Measurements from ENCODE around the gene ADGRL1. TPM values are rescaled to one million over a fixed set of nuclear protein-coding genes. Genes with fewer than 3 reads are reported as not detected.
"Not testable (repeated sequence)": the region's sequence is repeated elsewhere in the genome, so short reads cannot be mapped to it uniquely, and the experiment has no call there.

ADGRL1 gene
- total and polyA plus RNA-seq, 2 of the 8 experiments (the other 6 are each of a cell fraction or from before 2014, with no cell fraction given), result 95.6 to 112 TPM

- H3K36me3 ChIP-seq (ENCODE audit: control insufficient read depth in 2 of 4, insufficient read depth in 4 of 4, low read length in 3 of 4); H3K9ac ChIP-seq (replicated peaks in 1 of 4; ENCODE audit: extremely low read depth in 1 of 4, low read depth in 3 of 4, low read length in 3 of 4); H4K20me1 ChIP-seq (replicated peaks in 1 of 2; ENCODE audit: control insufficient read depth in 1 of 2, insufficient read depth in 2 of 2, low read length in 2 of 2); DNase-seq (ENCODE audit: low read depth in 1 of 2, low spot score in 2 of 2); H3K79me1 ChIP-seq (ENCODE audit: low read depth, low read length); H2AFZ ChIP-seq (ENCODE audit: low read length); H3K4ac ChIP-seq (replicated peaks; ENCODE audit: insufficient read length, low read depth, low read length); POLR2A ChIA-PET (ENCODE audit: partially characterized antibody); H3K56ac ChIP-seq (replicated peaks; ENCODE audit: insufficient read length, low read depth, low read length); H3K4me1 ChIP-seq (replicated peaks in 1 of 4; ENCODE audit: control insufficient read depth in 3 of 4, insufficient read depth in 4 of 4, low read length in 3 of 4); H4K91ac ChIP-seq (replicated peaks; ENCODE audit: insufficient read length, low read length); H3K14ac ChIP-seq (ENCODE audit: insufficient read length); H2BK5ac ChIP-seq (ENCODE audit: low read depth, low read length); H3K23ac ChIP-seq (ENCODE audit: insufficient read length); H3K23me2 ChIP-seq (ENCODE audit: low read depth, low read length); H3K79me2 ChIP-seq (ENCODE audit: control insufficient read depth in 1 of 2, insufficient read depth in 2 of 2, low read length in 2 of 2); H3K9me3 ChIP-seq (ENCODE audit: insufficient read depth in 2 of 2, low read depth in 1 of 2, low read length in 1 of 2); H3K27ac ChIP-seq (ENCODE audit: low read depth, low read length); FAIRE-seq; H2AK5ac ChIP-seq (ENCODE audit: low read depth, low read length); H2BK15ac ChIP-seq (ENCODE audit: low read length); H2BK120ac ChIP-seq (replicated peaks; ENCODE audit: low read depth, low read length); H4K5ac ChIP-seq (ENCODE audit: insufficient read length, low read depth, low read length); H2BK12ac ChIP-seq (ENCODE audit: low read depth, low read length); H2BK20ac ChIP-seq (ENCODE audit: low read length); H3K4me3 ChIP-seq (ENCODE audit: extremely low read depth in 1 of 4, insufficient read depth in 2 of 4, low read depth in 3 of 4, low read length in 4 of 4); H4K8ac ChIP-seq (ENCODE audit: extremely low read depth, insufficient read depth, low read length); H3K27me3 ChIP-seq (replicated peaks in 1 of 4; ENCODE audit: control insufficient read depth in 3 of 4, extremely low read depth in 1 of 4, insufficient read depth in 3 of 4, low read length in 3 of 4): not testable (repeated sequence)
- Histone ChIP-seq H3K4me2 (ENCODE audit: insufficient read depth in 1 of 2, low read depth in 2 of 2, low read length in 2 of 2) (peak overlapping the region; percentile 58 to 65; a peak in 2 of 4 replicates), H3K18ac (ENCODE audit: extremely low read depth, low read length) (peak overlapping the region; percentile 19; the same call in 1 of the 2 replicates)
- CTCF ChIA-PET (ENCODE audit: partially characterized antibody), result interaction anchor here (1.1 to 1.8 kb wide), 2 partner anchors 10 to 138 kb away, joined by 4 to 7 read pairs; no protein-coding TSS in a partner anchor
- 76% methylated on average over 9 of the region's 9 CpGs; no CpG with 5 or more reads in 1 of the 2 experiments for WGBS, 2 experiments (ENCODE audit: extremely low coverage in 1 of 2, insufficient coverage in 1 of 2, insufficient read length in 1 of 2, insufficient replicate concordance in 2 of 2, low coverage in 1 of 2, low lambda C conversion rate in 2 of 2, missing lambda C conversion rate in 1 of 2)
Observed at GRCh38 chr19:14210182-14210581, 4.2 kb upstream of the ADGRL1 start.
